Ovary (tissue), 1 donor: ENCODE data around the gene ZBTB1.

Experiments used
- EP300 ChIP-seq: sonication (generic); formaldehyde crosslinking; IDR thresholded peaks from one replicate; pipeline ENCODE4 v1.6.1; 2017; ENCODE audit warnings: antibody characterized with exemption
- POLR2A ChIP-seq: fragments of 450-650 bp; IDR thresholded peaks from one replicate; pipeline ENCODE4 v1.6.1; 2017; ENCODE audit warnings: antibody characterized with exemption, mild to moderate bottlenecking, moderate library complexity

DNA sequence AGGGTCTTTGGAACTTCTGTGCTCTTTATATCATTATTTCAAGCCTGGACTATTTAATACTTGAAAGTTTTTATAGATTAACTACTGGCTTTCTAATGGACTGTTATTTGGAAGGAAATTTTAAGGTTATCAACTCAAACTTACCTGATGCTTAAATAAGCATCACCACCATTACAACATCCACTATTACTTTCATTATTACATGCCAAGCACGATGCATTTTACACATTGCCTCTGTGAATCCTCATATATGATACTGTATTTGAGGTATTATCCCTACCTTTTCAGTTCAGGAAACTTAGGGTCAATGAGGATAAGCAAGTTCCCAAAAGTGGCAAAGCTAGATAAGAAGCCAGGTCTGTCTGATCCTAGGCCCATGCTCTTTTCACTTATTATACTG lies 12.4 kb downstream of the ZBTB1 start:
- TF ChIP-seq EP300 (no peak), POLR2A (no peak)
